Gastrocnemius medialis (tissue), 4 donors: ENCODE measurements around the gene LY9. TPM values are rescaled to one million over a fixed set of nuclear protein-coding genes. Genes with fewer than 3 reads are reported as not detected.
A peak's percentile ranks its signal among the peaks of the same experiment; 100 is the strongest.

ENCODE experiments used
- ATAC-seq, 2 donors: fragments of 150-250 bp; one replicate each; pipeline ENCODE4 v1.9.1; 2016
- DNase-seq, 2 donors: peaks; one replicate each; pipeline ENCODE4 v3.0.0-alpha.2; 2019
- H3K27ac ChIP-seq, 4 donors: fragments of 200-600 bp; sonication (generic); 1 replicate in 1 of 4; 2 replicates in 3 of 4; pipeline ENCODE4 v1.5.1; 2016 to 2018; ENCODE audit warnings: mild to moderate bottlenecking in 2 of 4, moderate library complexity in 1 of 4
- H3K27me3 ChIP-seq, 3 donors: fragments of 200-600 bp; sonication (generic) in 2 of 3; 1 replicate in 1 of 3; 2 replicates in 2 of 3; pipeline versions ENCODE4 v1.5.1 to v1.6.0; 2016 to 2019; ENCODE audit warnings: mild to moderate bottlenecking in 1 of 3, moderate library complexity in 1 of 3
- H3K36me3 ChIP-seq, 2 donors: fragments of 200-600 bp; sonication (generic) in 1 of 2; one replicate each; pipeline ENCODE4 v1.5.1; 2017 to 2018
- H3K4me1 ChIP-seq, 2 donors: fragments of 200-600 bp; sonication (generic) in 1 of 2; one replicate each; pipeline ENCODE4 v1.5.1; 2016 to 2017; ENCODE audit warnings: mild to moderate bottlenecking in 2 of 2
- H3K4me3 ChIP-seq, 4 donors: fragments of 200-600 bp; sonication (generic) in 3 of 4; 1 replicate in 1 of 4; 2 replicates in 3 of 4; pipeline ENCODE4 v1.5.1; 2016 to 2019; ENCODE audit warnings: mild to moderate bottlenecking in 2 of 4
- H3K9me3 ChIP-seq, 3 donors: fragments of 200-600 bp; sonication (generic) in 2 of 3; 1 replicate in 1 of 3; 2 replicates in 2 of 3; pipeline ENCODE4 v1.5.1; 2016 to 2019
- POLR2A ChIP-seq, 2 donors: fragments of 450-650 bp; IDR thresholded peaks; one replicate each; pipeline ENCODE4 v1.6.1; 2017; ENCODE audit warnings: antibody characterized with exemption in 2 of 2, mild to moderate bottlenecking in 2 of 2, moderate library complexity in 2 of 2
- in situ Hi-C, 4 donors: fragments of 200-750 bp; cut with MboI; loops; one replicate each; pipeline versions ENCODE4 v1.15.0 to v1.8.0; 2017; ENCODE audit warnings: low sequenced_read_pairs in 4 of 4
- intact Hi-C: fragments of 100-400 bp; cut with DNase I; formaldehyde crosslinking; loops from one replicate; pipeline ENCODE4 v1.15.1; 2023; ENCODE audit warnings: low total_unique reads
- total RNA-seq, 4 donors: library from RNA; depleted of rRNA; stranded (reverse); fragments of >200 nt; gene quantifications; one replicate each; pipeline versions ENCODE4 v1.1.0 to v1.2.3, GENCODE V29; 2016
- TF ChIP-seq, protein P1 (sequence below), 5 experiments: fragments of 450-650 bp in 3 of 5; fragments of 200-600 bp in 2 of 5; sonication (generic) in 2 of 5; IDR thresholded peaks in 4 of 5; conservative IDR thresholded peaks in 1 of 5; 1 replicate in 4 of 5; 2 replicates in 1 of 5; pipeline ENCODE4 v1.5.1; 2016 to 2019; ENCODE audit warnings: antibody characterized with exemption in 5 of 5, mild to moderate bottlenecking in 3 of 5, moderate library complexity in 3 of 5

LY9 gene
- total RNA-seq, 4 donors from 2014 or later, result not detected

DNA sequence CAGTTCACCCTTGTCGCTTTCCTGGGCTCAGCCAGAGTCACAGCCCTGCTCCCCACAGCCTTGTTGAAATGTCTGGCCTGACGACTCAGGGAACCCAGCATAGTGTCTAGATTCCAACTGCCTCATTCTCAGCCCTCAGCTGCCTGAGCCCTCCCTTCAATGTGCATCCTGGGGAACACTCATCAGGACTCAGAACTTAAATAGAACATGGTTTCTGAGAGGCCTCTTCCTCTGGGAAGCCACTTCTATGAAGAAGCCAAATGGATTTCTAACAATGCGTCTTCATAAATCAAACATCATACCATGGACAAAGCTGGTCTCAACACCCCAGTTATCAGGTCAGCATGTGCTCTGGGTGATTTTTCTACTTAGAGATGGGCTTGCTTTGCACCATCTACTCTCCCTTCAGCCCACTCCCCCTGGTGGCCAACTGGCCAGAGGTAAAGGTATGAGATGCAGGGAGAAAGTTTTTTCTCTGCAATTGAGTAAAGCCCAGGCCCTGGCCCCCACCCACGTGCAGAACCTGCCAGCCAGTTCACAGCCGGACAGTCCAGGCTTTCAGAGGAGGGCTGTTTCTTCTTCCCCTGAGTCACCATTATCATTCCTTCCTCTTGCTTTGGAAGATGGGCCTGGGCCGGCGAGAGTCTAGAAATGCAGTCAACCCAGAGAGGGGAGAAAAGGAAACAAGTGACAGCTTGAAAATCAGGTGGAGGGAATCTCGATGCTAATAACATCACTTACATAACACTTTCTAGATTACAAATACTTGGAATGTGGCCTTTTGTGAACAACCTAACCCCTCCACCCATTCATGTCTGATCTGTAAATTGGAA lies 34.6 kb downstream of the LY9 start:
- in situ Hi-C loops, result no loop called here
- Histone ChIP-seq H3K9me3 (no peaks in the 10 kb centered on the region), H3K27me3 (no peaks in the 10 kb centered on the region), H3K27ac (no peak overlapping the region), H3K36me3 (no peaks in the 10 kb centered on the region), H3K4me1 (no peaks in the 10 kb centered on the region), H3K4me3 (no peak overlapping the region)
- ATAC-seq (no peak), DNase-seq (no peak)
- intact Hi-C loops, result loop anchor here (10.0 kb wide), 1 partner anchor 264 kb away; the partner anchor contains the start of gene KLHDC9
- TF ChIP-seq POLR2A (IDR thresholded peaks at IDR 0.05), result no peak
- TF ChIP-seq, protein P1, sequence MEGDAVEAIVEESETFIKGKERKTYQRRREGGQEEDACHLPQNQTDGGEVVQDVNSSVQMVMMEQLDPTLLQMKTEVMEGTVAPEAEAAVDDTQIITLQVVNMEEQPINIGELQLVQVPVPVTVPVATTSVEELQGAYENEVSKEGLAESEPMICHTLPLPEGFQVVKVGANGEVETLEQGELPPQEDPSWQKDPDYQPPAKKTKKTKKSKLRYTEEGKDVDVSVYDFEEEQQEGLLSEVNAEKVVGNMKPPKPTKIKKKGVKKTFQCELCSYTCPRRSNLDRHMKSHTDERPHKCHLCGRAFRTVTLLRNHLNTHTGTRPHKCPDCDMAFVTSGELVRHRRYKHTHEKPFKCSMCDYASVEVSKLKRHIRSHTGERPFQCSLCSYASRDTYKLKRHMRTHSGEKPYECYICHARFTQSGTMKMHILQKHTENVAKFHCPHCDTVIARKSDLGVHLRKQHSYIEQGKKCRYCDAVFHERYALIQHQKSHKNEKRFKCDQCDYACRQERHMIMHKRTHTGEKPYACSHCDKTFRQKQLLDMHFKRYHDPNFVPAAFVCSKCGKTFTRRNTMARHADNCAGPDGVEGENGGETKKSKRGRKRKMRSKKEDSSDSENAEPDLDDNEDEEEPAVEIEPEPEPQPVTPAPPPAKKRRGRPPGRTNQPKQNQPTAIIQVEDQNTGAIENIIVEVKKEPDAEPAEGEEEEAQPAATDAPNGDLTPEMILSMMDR (IDR thresholded peaks at IDR 0.05 in 4 of 5, conservative IDR thresholded peaks at IDR 0.05 in 1 of 5), result peak in 2 of 5 experiments; percentile 13 to 27

GRCh38 chr1:160834945-160835565 lies 39.1 kb downstream of the LY9 start:
- ATAC-seq (no peak), DNase-seq (no peak)
- Histone ChIP-seq H3K4me1 (no peaks in the 10 kb centered on the region), H3K27ac (no peak overlapping the region), H3K9me3 (no peaks in the 10 kb centered on the region), H3K4me3 (no peak overlapping the region), H3K27me3 (no peaks in the 10 kb centered on the region), H3K36me3 (no peaks in the 10 kb centered on the region)
- TF ChIP-seq POLR2A (IDR thresholded peaks at IDR 0.05), result no peak
- TF ChIP-seq, protein P1 (IDR thresholded peaks at IDR 0.05 in 4 of 5, conservative IDR thresholded peaks at IDR 0.05 in 1 of 5), result peak in 4 of 5 experiments; percentile 14 to 49 (median 28)
- intact Hi-C loops, result loop anchor here (10.0 kb wide), 1 partner anchor 260 kb away; the partner anchor contains the start of gene KLHDC9
- in situ Hi-C loops, result no loop called here

- Histone ChIP-seq H3K27me3 (no peaks in the 10 kb centered on the region), H3K9me3 (no peaks in the 10 kb centered on the region), H3K4me1 (no peaks in the 10 kb centered on the region), H3K27ac (no peak overlapping the region), H3K36me3 (no peaks in the 10 kb centered on the region), H3K4me3 (no peak overlapping the region)
- DNase-seq, result no peak
- no peak for TF ChIP-seq POLR2A (IDR thresholded peaks at IDR 0.05)
- TF ChIP-seq, protein P1 (IDR thresholded peaks at IDR 0.05 in 4 of 5, conservative IDR thresholded peaks at IDR 0.05 in 1 of 5), result no peak
- in situ Hi-C loops (no loop called here), intact Hi-C loops (loop anchor here (10.0 kb wide), 1 partner anchor 259 kb away; the partner anchor contains the start of gene KLHDC9)
- no peak for ATAC-seq
Measured at GRCh38 chr1:160835751-160836150, 39.8 kb downstream of the LY9 start.

DNA sequence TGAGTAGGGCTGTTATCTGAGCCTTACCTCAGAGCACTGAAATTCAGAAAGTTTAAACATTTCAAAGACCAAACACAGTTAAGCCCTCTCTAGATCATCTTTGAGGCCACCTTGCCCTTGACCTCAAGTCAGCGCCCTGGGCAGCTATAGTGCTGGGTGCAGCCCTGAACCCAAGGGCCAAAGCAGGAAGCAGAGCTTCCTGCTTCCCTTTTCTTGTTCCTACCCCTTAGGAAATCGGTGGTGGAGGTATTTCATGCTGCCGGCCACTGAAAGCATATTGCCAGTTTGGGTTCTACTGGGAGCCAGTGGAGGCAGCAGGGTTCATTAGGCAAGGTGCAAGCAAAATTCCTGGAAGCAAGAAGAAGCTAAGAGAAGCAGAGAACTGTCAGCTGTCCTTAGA lies 40.6 kb downstream of the LY9 start:
- in situ Hi-C loops, result no loop called here
- H3K27ac ChIP-seq, result no peak overlapping the region

More for the DNA sequence above, 40.6 kb downstream of the LY9 start:
- Histone ChIP-seq H3K27me3 (no peaks in the 10 kb centered on the region), H3K4me3 (no peak overlapping the region), H3K36me3 (no peaks in the 10 kb centered on the region), H3K9me3 (no peaks in the 10 kb centered on the region), H3K4me1 (no peaks in the 10 kb centered on the region)
- TF ChIP-seq, protein P1 (IDR thresholded peaks at IDR 0.05 in 4 of 5, conservative IDR thresholded peaks at IDR 0.05 in 1 of 5), result no peak
- no peak for TF ChIP-seq POLR2A (IDR thresholded peaks at IDR 0.05)
- DNase-seq, result no peak
- intact Hi-C loops, result loop anchor here (10.0 kb wide), 1 partner anchor 258 kb away; the partner anchor contains the start of gene KLHDC9
- ATAC-seq, result no peak
